HG03280 (cell line): ENCODE measurements around the gene RAPH1.

Experiments used
- ATAC-seq: cut with Tn5 transposase; IDR thresholded peaks from one replicate; pipeline ENCODE4 v1.9.1; 2021; ENCODE audit warnings: mild to moderate bottlenecking, moderate library complexity; ENCODE audit not compliant: unreplicated experiment

Gene RAPH1

GRCh38 chr2:203535078-203535783, at the start of gene RAPH1:
Gene RAPH1, minus strand, starts transcription at chr2:203535301. Its CDS starts 39,948 bp downstream, at chr2:203495353.
- peak; percentile 74 for ATAC-seq

GRCh38 chr2:203584784-203585183, 49.7 kb upstream of the RAPH1 start:
- no peak for ATAC-seq

GRCh38 chr2:203583701-203584100, 48.6 kb upstream of the RAPH1 start:
- ATAC-seq = peak; percentile 38

- no peak for ATAC-seq
Observed at GRCh38 chr2:203583084-203583695, 48.1 kb upstream of the RAPH1 start.

GRCh38 chr2:203582468-203582867, 47.4 kb upstream of the RAPH1 start:
- ATAC-seq = no peak

GRCh38 chr2:203580844-203581243, 45.7 kb upstream of the RAPH1 start:
- no peak for ATAC-seq

GRCh38 chr2:203579730-203580129, 44.6 kb upstream of the RAPH1 start:
- no peak for ATAC-seq

- peak; percentile 94 for ATAC-seq
Observed at GRCh38 chr2:203578759-203579643, 43.9 kb upstream of the RAPH1 start.

- no peak for ATAC-seq
Observed at GRCh38 chr2:203574824-203575223, 39.7 kb upstream of the RAPH1 start.

GRCh38 chr2:203572316-203572715, 37.2 kb upstream of the RAPH1 start:
- no peak for ATAC-seq

- no peak for ATAC-seq
Observed at GRCh38 chr2:203569677-203570316, 34.7 kb upstream of the RAPH1 start.

- no peak for ATAC-seq
Observed at GRCh38 chr2:203567691-203568090, 32.6 kb upstream of the RAPH1 start.

GRCh38 chr2:203566161-203566560, 31.1 kb upstream of the RAPH1 start:
- ATAC-seq = no peak

GRCh38 chr2:203565076-203565475, 30.0 kb upstream of the RAPH1 start:
- ATAC-seq = no peak

- no peak for ATAC-seq
Observed at GRCh38 chr2:203562268-203562667, 27.2 kb upstream of the RAPH1 start.

GRCh38 chr2:203559641-203560040, 24.5 kb upstream of the RAPH1 start:
- ATAC-seq = no peak

- ATAC-seq = no peak
Observed at GRCh38 chr2:203553784-203554183, 18.7 kb upstream of the RAPH1 start.

- no peak for ATAC-seq
Observed at GRCh38 chr2:203551778-203552177, 16.7 kb upstream of the RAPH1 start.

- ATAC-seq = no peak
Observed at GRCh38 chr2:203550266-203550665, 15.2 kb upstream of the RAPH1 start.

- ATAC-seq = no peak
Observed at GRCh38 chr2:203549406-203549805, 14.3 kb upstream of the RAPH1 start.

GRCh38 chr2:203548887-203549286, 13.8 kb upstream of the RAPH1 start:
- ATAC-seq = no peak
